Motor neuron (in vitro differentiated cells): ENCODE results near the gene TMEM37. TPM values are rescaled to one million over a fixed set of nuclear protein-coding genes. Genes with fewer than 3 reads are reported as not detected.
"Not testable (repeated sequence)": the region's sequence is repeated elsewhere in the genome, so short reads cannot be mapped to it uniquely, and the experiment has no call there.

Experiments used
- ATAC-seq, 8 experiments: fragments of 200-7000 bp; cut with Tn5 transposase; replicated peaks in 6 of 8; 2 replicates each; pipeline ENCODE4 v1.8.0; 2021; ENCODE audit warnings: mild to moderate bottlenecking in 8 of 8, moderate library complexity in 8 of 8
- H3K27ac ChIP-seq, 2 donors: fragments of 250-450 bp; sonication (Bioruptor Pico); 2 replicates each; pipeline ENCODE4 v1.9.0; 2021; ENCODE audit warnings: antibody characterized with exemption in 2 of 2, mild to moderate bottlenecking in 2 of 2, moderate library complexity in 1 of 2
- H3K4me1 ChIP-seq, 2 donors: fragments of 250-450 bp; sonication (Bioruptor Pico); replicated peaks in 1 of 2; 2 replicates each; pipeline ENCODE4 v1.6.1; 2021; ENCODE audit warnings: antibody characterized with exemption in 2 of 2, mild to moderate bottlenecking in 2 of 2, moderate library complexity in 1 of 2
- H3K4me3 ChIP-seq, 5 donors: fragments of 250-450 bp; sonication (Bioruptor Pico); 2 replicates each; pipeline ENCODE4 v1.9.0; 2021; ENCODE audit warnings: antibody characterized with exemption in 5 of 5, mild to moderate bottlenecking in 5 of 5, moderate library complexity in 4 of 5
- WGBS, 10 experiments: fragments of 450-650 bp; shearing (Covaris generic); methylation state at CpG; one replicate each; pipeline ENCODE4 v1.0.0; 2022; 5-methylcytosine and 5-hydroxymethylcytosine counted together
- in situ Hi-C, 9 experiments: fragments of 400-800 bp; cut with MboI; loops; one replicate each; pipeline ENCODE4 v1.15.0; 2021; ENCODE audit warnings: low sequenced_read_pairs in 9 of 9, low pct_unique_long_range_greater_than_20kb in 2 of 9; ENCODE audit not compliant: unreplicated experiment in 9 of 9
- total RNA-seq, 8 experiments: library from RNA; unstranded; fragments of 300-600 nt; gene quantifications; 2 replicates each; pipeline versions ENCODE4 v1.2.3 to v1.2.4, GENCODE V29; 2022

Gene TMEM37
- total RNA-seq, 8 experiments from 2014 or later = 0.11 to 10.5 (median 0.36) TPM

DNA sequence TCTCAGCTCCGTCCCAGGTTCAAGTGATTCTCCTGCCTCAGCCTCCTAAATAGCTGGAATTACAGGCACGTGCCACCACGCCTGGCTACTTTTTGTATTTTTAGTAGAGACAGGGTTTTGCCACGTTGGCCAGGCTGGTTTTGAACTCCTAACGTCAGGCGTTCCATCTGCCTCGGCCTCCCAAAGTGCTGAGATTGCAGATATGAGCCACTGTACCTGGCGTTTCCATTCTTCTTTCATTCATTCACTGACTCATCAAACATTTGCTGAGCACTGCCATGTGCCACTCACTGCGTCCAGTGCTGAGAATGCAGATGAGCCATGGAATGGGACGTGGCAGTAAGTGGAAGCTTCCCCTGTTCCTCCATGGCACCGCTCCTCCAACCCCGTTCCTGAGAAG is 28.0 kb upstream of the TMEM37 start:
- WGBS, 10 experiments = 35 to 93% (median 75%) methylated on average over 3 to 10 of the region's 12 CpGs; no CpG with 5 or more reads in 2 of the 10 experiments
- ATAC-seq = not testable (repeated sequence)
- in situ Hi-C loops = loop anchor here in 4 of 9 experiments (10.0 to 25.0 kb wide), 2 partner anchors 71 to 259 kb away; no protein-coding TSS in a partner anchor

DNA sequence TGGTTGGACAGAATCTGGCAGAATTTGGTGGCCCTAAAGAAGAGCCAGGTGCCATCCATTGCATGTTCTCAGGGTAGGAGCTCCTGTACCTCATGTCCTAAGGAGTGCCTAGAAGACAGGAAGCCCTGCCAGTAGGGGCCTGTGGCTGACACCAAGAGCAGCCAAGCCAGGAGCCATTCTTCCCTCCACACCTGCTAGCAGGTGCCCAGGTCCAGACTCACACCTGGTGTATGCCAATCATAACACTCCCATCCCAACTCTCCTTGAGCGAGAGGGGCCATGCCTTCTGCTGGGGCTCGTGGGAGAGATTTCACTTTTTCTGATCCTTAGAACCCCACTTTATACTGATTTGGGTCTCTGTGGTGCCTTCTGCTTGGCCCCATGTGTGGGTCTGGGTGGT is 26.5 kb upstream of the TMEM37 start:
- WGBS, 10 experiments = 21 to 70% (median 36%) methylated on average over 1 to 2 of the region's 2 CpGs; no CpG with 5 or more reads in 6 of the 10 experiments
- no peak for ATAC-seq
- in situ Hi-C loops = loop anchor here in 4 of 9 experiments (10.0 to 25.0 kb wide), 2 partner anchors 70 to 257 kb away; no protein-coding TSS in a partner anchor
- H3K4me1 ChIP-seq = no peaks in the 10 kb centered on the region
- no peak overlapping the region for H3K27ac ChIP-seq
- H3K4me3 ChIP-seq = no peak overlapping the region

More for the DNA sequence above, 28.0 kb upstream of the TMEM37 start:
- not testable (repeated sequence) for H3K4me1 ChIP-seq, H3K4me3 ChIP-seq, H3K27ac ChIP-seq

DNA sequence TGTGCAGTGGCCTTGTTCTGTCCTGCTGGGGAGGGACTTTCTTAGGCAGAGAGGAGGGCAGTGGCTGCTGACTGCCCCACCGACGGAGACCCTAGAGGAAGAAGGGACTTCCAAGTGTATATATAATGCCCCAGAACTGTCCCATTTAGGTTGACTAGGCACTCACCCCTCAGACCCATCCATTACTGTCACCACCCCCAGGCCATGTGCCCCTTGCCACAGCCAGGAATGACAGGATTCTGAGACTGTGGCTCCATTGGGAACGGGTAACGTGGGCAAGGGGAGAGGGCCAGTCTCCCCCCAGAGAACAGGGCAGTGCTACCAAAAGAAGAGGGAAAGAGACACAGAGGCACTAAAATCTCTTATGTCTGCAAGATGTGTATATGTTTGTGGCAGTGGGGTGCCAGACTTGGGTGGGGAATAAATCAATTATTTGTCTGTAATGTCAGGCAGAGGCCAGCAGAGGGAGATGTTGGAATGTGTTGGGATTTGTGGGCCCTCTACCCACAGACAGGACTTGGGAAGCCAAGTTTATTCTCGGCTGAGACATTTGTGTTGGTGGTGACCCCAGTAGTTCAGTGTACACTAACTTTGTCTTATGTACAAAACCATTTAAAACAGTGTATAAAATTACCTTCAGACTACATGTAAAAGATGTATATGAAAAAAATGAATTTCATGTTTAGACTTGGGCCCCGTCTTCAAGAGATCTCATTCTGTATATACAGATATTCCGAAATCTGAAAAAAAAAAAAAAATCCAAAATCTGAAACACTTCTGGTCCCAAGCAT is 24.0 kb upstream of the TMEM37 start:
- in situ Hi-C loops = loop anchor here in 4 of 9 experiments (10.0 to 25.0 kb wide), 2 partner anchors 67 to 255 kb away; no protein-coding TSS in a partner anchor
- 11 to 100% (median 75%) methylated on average over 2 to 5 of the region's 7 CpGs; no CpG with 5 or more reads in 4 of the 10 experiments for WGBS, 10 experiments
- no peak overlapping the region for H3K4me3 ChIP-seq

DNA sequence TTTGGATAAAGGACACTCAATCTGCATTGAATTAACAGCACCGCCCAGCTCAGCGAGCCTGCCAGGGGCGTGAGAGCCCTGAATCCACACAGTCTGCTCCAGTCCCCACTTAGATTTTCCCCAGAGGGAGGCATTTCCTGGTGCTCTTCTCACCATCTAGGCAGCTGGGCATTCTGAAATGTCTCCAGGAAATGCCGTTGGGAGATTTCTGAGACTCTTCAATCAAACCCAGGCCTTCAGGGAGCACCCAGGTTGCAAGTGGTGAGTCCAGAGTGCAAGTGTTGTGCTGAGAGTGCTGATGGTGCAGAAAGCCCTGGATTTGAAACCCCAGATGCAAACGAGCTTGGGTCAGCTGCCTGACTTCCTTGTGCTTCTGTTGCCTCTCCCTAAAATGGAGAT is 23.4 kb upstream of the TMEM37 start:
- 0 to 85% (median 64%) methylated on average over 1 to 5 of the region's 5 CpGs; no CpG with 5 or more reads in 5 of the 10 experiments for WGBS, 10 experiments
- H3K4me3 ChIP-seq = no peak overlapping the region
- H3K4me1 ChIP-seq = no peaks in the 10 kb centered on the region
- in situ Hi-C loops = loop anchor here in 4 of 9 experiments (10.0 to 25.0 kb wide), 2 partner anchors 67 to 254 kb away; no protein-coding TSS in a partner anchor
- ATAC-seq = peak in 3 of 8 experiments; percentile 79 to 93 (median 91)
- no peak overlapping the region for H3K27ac ChIP-seq

More for the DNA sequence above, 24.0 kb upstream of the TMEM37 start:
- Histone ChIP-seq H3K27ac (no peak overlapping the region), H3K4me1 (no peaks in the 10 kb centered on the region)
- ATAC-seq = peak; percentile 29 to 84 (median 60)

DNA sequence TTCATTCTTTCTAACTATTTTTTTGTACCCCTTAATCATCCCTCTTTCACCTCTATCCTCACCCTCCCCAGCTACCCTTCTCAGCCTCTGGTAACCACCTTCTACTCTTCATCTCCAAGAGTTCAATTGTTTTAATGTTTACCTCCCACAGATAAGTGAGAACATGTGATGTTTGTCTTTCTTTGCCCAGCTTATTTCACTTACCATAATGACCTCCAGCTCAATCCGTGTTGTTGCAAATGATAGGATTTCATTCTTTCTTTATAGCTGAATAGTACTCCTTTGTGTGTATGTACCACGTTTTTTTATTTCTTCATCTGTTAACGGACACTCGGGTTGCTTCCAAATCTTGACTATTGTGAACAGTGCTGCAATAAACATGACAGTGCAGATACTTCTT is 22.1 kb upstream of the TMEM37 start:
- Histone ChIP-seq H3K27ac (no peak overlapping the region), H3K4me1 (no peaks in the 10 kb centered on the region), H3K4me3 (no peak overlapping the region)
- 28 to 100% (median 80%) methylated on average over 2 to 4 of the region's 4 CpGs for WGBS, 10 experiments
- ATAC-seq = no peak
- in situ Hi-C loops = loop anchor here in 4 of 9 experiments (10.0 to 25.0 kb wide), 2 partner anchors 65 to 253 kb away; no protein-coding TSS in a partner anchor

DNA sequence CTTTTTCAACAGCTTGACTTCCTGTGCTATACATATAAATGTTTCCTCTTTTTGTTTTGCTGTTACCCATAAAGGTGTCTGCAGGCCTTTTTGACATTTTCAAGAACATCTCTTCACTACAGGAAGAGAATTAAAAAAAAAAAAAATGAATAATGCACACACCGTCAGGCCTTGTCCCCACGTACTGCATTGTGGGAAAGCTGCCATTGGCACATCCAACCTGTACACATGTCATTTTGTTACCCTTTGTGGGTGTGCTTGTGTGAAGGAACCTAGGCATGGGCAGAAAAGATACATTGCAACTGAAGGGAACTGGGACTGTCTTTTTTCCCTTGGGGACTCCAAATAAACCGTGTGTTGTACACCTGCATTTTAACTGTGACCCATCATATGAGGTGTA is 16.8 kb upstream of the TMEM37 start:
- no peak overlapping the region for H3K27ac ChIP-seq
- in situ Hi-C loops = loop anchor here in 3 of 9 experiments (5.0 to 25.0 kb wide), 2 partner anchors 62 to 247 kb away; no protein-coding TSS in a partner anchor
- H3K4me3 ChIP-seq = no peak overlapping the region
- peaks cover 0 to 2% of the 10 kb centered on the region in 2 donors for H3K4me1 ChIP-seq
- ATAC-seq = no peak
- 19 to 100% (median 56%) methylated on average over 1 to 3 of the region's 3 CpGs; no CpG with 5 or more reads in 2 of the 10 experiments for WGBS, 10 experiments

DNA sequence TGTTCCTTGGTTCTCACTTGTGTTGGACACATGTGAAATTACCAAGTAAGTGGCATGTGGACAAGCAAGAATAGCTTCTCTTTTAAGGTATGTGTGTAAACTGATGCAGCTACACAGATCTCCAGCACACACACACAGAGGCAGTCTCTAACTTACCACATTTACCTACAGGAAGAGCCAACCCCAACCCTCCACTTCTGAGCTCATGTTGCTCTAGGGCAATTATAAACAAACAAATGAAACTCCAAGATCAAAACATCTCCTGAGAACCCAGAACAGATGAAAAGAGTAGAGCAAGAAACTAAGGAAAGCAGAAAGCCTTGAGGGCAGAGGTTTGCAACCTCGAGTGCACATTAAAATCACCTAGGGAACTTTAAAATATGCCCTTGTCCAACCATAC is 16.0 kb upstream of the TMEM37 start:
- WGBS, 10 experiments = 57 to 100% (median 83%) methylated on average over 1 of the region's 1 CpG; no CpG with 5 or more reads in 6 of the 10 experiments
- no peak overlapping the region for H3K4me3 ChIP-seq
- peaks cover 0 to 2% of the 10 kb centered on the region in 2 donors for H3K4me1 ChIP-seq
- ATAC-seq = no peak
- in situ Hi-C loops = loop anchor here in 3 of 9 experiments (25.0 kb wide), 1 partner anchor 247 kb away; no protein-coding TSS in a partner anchor
- H3K27ac ChIP-seq = no peak overlapping the region

DNA sequence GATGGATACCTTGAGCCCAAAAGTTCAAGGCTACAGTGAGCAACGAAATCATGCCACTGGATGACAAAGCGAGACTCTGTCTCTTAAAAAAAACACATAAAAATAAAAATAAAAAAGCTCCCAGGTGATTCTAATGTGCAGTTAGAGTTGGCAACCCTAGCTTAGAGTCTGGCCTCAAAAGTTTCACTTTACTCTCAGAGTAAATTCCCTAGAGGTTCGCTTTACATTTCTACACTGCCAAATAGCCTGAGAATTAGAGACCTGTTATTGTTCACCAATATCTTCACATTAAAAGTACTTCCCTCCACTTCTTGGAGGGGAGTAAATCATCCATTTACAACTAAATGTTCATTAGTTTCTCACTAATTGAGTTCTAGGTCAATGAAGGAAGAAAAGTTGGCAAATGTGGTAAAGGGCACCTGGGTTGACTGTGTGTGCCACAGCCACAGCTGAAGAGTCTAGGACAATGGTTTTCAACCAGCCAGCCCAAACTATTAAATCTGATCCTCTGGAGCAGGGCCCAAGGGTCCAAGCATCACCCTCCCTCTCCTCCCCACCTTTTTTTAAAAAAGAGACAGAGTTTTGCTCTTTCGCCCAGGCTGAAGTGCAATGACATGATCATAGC is 15.2 kb upstream of the TMEM37 start:
- Histone ChIP-seq H3K4me3 (no peak overlapping the region), H3K4me1 (peaks cover 0 to 2% of the 10 kb centered on the region in 2 donors), H3K27ac (no peak overlapping the region)
- in situ Hi-C loops = loop anchor here in 3 of 9 experiments (25.0 kb wide), 1 partner anchor 246 kb away; no protein-coding TSS in a partner anchor
- no peak for ATAC-seq
- 47 to 100% (median 89%) methylated on average over 1 to 4 of the region's 4 CpGs; no CpG with 5 or more reads in 2 of the 10 experiments for WGBS, 10 experiments

DNA sequence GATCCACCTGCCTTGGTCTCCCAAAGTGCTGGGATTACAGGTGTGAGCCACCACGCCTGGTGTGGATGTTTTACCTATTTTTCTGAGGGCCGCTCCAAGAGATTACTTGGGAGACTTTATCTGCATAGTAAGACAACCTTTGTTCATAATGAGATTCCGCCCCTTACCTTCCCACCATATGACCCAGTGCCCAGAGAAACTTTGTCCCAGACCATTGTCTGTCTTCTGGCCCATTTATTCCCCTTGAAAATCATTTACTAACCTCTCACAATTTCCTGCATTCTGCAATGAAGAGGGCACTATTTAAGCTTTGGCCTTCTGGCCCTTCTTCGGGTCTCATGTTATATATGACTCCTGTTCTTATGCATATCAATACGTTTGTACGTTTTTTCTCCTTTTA is 13.7 kb upstream of the TMEM37 start:
- no peak for ATAC-seq
- in situ Hi-C loops = loop anchor here in 3 of 9 experiments (25.0 kb wide), 1 partner anchor 244 kb away; no protein-coding TSS in a partner anchor
- Histone ChIP-seq H3K27ac (no peak overlapping the region), H3K4me3 (no peak overlapping the region), H3K4me1 (peaks cover 8 to 11% of the 10 kb centered on the region in 2 donors)
- 8 to 72% (median 49%) methylated on average over 2 to 6 of the region's 6 CpGs for WGBS, 10 experiments

DNA sequence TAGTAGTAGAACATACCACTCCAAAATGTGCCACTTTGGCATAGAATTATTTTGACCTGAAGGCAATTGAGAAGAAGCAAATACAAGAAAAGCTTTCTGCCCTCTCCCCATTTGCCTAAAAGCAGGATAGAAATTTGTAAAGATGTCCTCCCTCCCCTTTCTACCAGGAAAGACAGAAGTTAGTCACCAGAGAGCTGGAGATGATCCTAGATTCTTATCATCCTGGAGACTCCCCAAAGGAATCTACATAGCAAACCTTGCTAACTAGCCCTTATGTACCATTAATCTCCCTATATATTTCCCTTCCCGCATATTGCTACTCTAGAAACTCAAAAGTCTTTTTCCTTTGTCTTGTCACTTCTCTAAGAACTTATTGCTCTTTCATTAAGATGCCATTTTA is 12.6 kb upstream of the TMEM37 start:
- 56 to 100% (median 100%) methylated on average over 1 of the region's 1 CpG; no CpG with 5 or more reads in 7 of the 10 experiments for WGBS, 10 experiments
- peak in 2 of 8 experiments; percentile 51 to 61 for ATAC-seq

DNA sequence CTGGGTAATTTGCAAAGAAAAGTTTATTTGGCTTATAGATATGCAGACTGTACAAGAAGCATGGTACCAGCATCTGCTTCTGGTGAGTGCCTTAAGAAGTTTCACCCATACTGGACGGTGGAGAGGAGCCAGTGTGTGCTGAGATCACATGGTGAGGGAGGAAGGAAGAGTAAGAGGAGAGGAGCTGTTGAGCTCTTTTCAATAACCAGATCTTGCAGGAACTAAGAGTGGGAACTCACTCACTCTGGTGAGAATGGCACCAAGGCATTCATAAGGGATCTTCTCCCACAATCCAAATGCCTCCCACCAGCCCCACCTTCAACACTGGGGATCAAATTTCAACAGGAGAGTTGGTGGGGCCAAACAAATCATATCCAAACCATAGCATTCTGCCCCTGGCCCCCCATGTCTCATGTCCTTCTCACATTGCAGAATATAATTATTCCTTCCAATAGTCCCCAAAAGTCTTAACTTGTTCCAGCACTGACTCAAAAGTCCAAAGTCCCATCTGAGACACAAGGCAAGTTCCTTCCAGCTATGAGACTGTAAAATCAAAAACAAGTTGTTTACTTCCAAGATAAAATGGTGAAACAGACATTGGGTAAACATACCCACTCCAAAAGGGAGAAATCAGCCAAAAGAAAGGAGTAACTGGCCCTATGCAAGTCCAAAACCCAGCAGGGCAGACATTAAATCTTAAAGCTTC is 11.7 kb upstream of the TMEM37 start:
- ATAC-seq = no peak
- H3K4me1 ChIP-seq = peaks cover 18 to 24% of the 10 kb centered on the region in 2 donors
- in situ Hi-C loops = loop anchor here in 3 of 9 experiments (25.0 kb wide), 1 partner anchor 242 kb away; no protein-coding TSS in a partner anchor
- WGBS, 10 experiments = 50 to 100% (median 90%) methylated on average over 1 of the region's 1 CpG; no CpG with 5 or more reads in 6 of the 10 experiments
- H3K4me3 ChIP-seq = no peak overlapping the region
- no peak overlapping the region for H3K27ac ChIP-seq

More for the DNA sequence above, 12.6 kb upstream of the TMEM37 start:
- H3K4me3 ChIP-seq = no peak overlapping the region
- H3K27ac ChIP-seq = no peak overlapping the region
- H3K4me1 ChIP-seq = peaks cover 18 to 23% of the 10 kb centered on the region in 2 donors
- in situ Hi-C loops = loop anchor here in 3 of 9 experiments (25.0 kb wide), 1 partner anchor 243 kb away; no protein-coding TSS in a partner anchor

DNA sequence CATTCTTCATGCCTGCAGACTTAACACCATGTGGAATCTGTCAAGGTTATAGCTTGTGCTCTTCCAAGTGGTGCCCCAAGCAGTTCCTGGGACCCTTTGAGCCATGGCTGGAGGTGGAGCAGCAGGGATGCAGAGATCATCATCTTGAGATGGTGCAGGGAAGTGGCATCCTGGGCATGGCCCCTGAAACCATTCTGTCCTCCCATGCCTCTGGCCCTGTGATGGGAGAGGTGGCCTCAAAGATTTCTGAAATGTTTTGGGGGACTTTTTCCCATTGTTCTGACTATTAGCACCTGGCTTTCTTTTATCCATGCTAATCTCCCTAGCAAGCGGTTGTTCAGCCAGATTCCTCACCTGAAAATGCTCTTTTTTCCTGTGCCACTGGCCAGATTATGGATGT is 10.3 kb upstream of the TMEM37 start:
- WGBS, 10 experiments = 60 to 100% (median 100%) methylated on average over 1 of the region's 1 CpG; no CpG with 5 or more reads in 3 of the 10 experiments
- H3K27ac ChIP-seq = no peak overlapping the region
- H3K4me3 ChIP-seq = no peak overlapping the region
- peaks cover 18 to 24% of the 10 kb centered on the region in 2 donors for H3K4me1 ChIP-seq
- in situ Hi-C loops = loop anchor here in 3 of 9 experiments (25.0 kb wide), 1 partner anchor 241 kb away; no protein-coding TSS in a partner anchor
- ATAC-seq = no peak
